ENCODE data around the gene IDI2.
"Not testable (repeated sequence)": the region's sequence is repeated elsewhere in the genome, so short reads cannot be mapped to it uniquely, and the experiment has no call there.

DNA sequence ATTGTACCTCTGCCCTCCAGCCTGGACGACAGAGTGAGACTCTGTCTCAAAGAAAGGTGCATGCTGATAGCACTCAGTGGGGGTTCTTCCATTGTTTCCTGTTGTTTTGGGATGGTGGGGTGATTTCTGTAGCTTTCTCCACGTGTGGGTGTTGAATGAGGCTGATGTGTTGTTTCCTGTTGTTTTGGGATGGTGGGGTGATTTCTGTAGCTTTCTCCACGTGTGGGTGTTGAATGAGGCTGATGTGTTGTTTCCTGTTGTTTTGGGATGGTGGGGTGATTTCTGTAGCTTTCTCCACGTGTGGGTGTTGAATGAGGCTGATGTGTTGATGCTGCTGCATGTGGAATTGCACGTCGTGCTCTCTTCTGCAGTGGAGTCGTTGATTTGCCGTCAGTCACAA, 15.7 kb downstream of the IDI2 start:
- not testable (repeated sequence) for TF ChIP-seq POLR2A (IDR thresholded peaks at IDR 0.05; ENCODE audit: borderline replicate concordance, extremely low read depth, insufficient read depth, insufficient read length); EGR1 (IDR thresholded peaks at IDR 0.05; ENCODE audit: low read depth); SP1 (IDR thresholded peaks at IDR 0.05; ENCODE audit: low read depth); SIN3A (IDR thresholded peaks at IDR 0.05; ENCODE audit: low read depth); SRF (IDR thresholded peaks at IDR 0.05; ENCODE audit: low read depth); EZH2phosphoT487 (IDR thresholded peaks at IDR 0.05; ENCODE audit: borderline replicate concordance); POLR2AphosphoS5 (IDR thresholded peaks at IDR 0.05; ENCODE audit: low read depth, low read length); TCF7L2 (IDR thresholded peaks at IDR 0.05; ENCODE audit: borderline replicate concordance, extremely low read depth, insufficient read depth, insufficient read length); ELF1 (IDR thresholded peaks at IDR 0.05; ENCODE audit: borderline replicate concordance, low read depth); EZH2 (IDR thresholded peaks at IDR 0.05); CEBPB (IDR thresholded peaks at IDR 0.05; ENCODE audit: low read depth); CBX3 (IDR thresholded peaks at IDR 0.05; ENCODE audit: low read depth)
- TF ChIP-seq, protein P1, sequence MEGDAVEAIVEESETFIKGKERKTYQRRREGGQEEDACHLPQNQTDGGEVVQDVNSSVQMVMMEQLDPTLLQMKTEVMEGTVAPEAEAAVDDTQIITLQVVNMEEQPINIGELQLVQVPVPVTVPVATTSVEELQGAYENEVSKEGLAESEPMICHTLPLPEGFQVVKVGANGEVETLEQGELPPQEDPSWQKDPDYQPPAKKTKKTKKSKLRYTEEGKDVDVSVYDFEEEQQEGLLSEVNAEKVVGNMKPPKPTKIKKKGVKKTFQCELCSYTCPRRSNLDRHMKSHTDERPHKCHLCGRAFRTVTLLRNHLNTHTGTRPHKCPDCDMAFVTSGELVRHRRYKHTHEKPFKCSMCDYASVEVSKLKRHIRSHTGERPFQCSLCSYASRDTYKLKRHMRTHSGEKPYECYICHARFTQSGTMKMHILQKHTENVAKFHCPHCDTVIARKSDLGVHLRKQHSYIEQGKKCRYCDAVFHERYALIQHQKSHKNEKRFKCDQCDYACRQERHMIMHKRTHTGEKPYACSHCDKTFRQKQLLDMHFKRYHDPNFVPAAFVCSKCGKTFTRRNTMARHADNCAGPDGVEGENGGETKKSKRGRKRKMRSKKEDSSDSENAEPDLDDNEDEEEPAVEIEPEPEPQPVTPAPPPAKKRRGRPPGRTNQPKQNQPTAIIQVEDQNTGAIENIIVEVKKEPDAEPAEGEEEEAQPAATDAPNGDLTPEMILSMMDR (IDR thresholded peaks at IDR 0.05 in 2 of 3, conservative IDR thresholded peaks at IDR 0.05 in 1 of 3; ENCODE audit: borderline replicate concordance in 1 of 3, insufficient read depth in 1 of 3, low read depth in 2 of 3, low read length in 2 of 3), result not testable (repeated sequence)
- TF ChIP-seq, protein P2, sequence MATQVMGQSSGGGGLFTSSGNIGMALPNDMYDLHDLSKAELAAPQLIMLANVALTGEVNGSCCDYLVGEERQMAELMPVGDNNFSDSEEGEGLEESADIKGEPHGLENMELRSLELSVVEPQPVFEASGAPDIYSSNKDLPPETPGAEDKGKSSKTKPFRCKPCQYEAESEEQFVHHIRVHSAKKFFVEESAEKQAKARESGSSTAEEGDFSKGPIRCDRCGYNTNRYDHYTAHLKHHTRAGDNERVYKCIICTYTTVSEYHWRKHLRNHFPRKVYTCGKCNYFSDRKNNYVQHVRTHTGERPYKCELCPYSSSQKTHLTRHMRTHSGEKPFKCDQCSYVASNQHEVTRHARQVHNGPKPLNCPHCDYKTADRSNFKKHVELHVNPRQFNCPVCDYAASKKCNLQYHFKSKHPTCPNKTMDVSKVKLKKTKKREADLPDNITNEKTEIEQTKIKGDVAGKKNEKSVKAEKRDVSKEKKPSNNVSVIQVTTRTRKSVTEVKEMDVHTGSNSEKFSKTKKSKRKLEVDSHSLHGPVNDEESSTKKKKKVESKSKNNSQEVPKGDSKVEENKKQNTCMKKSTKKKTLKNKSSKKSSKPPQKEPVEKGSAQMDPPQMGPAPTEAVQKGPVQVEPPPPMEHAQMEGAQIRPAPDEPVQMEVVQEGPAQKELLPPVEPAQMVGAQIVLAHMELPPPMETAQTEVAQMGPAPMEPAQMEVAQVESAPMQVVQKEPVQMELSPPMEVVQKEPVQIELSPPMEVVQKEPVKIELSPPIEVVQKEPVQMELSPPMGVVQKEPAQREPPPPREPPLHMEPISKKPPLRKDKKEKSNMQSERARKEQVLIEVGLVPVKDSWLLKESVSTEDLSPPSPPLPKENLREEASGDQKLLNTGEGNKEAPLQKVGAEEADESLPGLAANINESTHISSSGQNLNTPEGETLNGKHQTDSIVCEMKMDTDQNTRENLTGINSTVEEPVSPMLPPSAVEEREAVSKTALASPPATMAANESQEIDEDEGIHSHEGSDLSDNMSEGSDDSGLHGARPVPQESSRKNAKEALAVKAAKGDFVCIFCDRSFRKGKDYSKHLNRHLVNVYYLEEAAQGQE (IDR thresholded peaks at IDR 0.05; ENCODE audit: low read depth), result not testable (repeated sequence)
